Effector memory CD4-positive, alpha-beta T cell (primary cell): ENCODE results near the gene OR6X1.
"Not testable (repeated sequence)": the region's sequence is repeated elsewhere in the genome, so short reads cannot be mapped to it uniquely, and the experiment has no call there.

Experiments
- DNase-seq, 3 donors: peaks; one replicate each; pipeline ENCODE4 v3.0.0-alpha.2; 2020
- H3K27ac ChIP-seq: 2 replicates; pipeline ENCODE4 v1.7.0; 2013; ENCODE audit warnings: mild to moderate bottlenecking, low read length, moderate library complexity; ENCODE audit not compliant: insufficient read depth, poor library complexity, severe bottlenecking
- H3K27me3 ChIP-seq: replicated peaks from 2 replicates; pipeline ENCODE4 v1.7.0; 2013; ENCODE audit warnings: mild to moderate bottlenecking, low read length; ENCODE audit not compliant: insufficient read depth, control insufficient read depth, poor library complexity, severe bottlenecking
- H3K36me3 ChIP-seq: 2 replicates; pipeline ENCODE4 v1.7.0; 2013; ENCODE audit warnings: mild to moderate bottlenecking, low read length, moderate library complexity; ENCODE audit not compliant: control insufficient read depth, insufficient read depth
- H3K4me1 ChIP-seq: 2 replicates; pipeline ENCODE4 v1.7.0; 2013; ENCODE audit warnings: low read length, mild to moderate bottlenecking; ENCODE audit not compliant: control insufficient read depth, insufficient read depth, poor library complexity, severe bottlenecking
- H3K4me3 ChIP-seq: 2 replicates; pipeline ENCODE4 v1.7.0; 2013; ENCODE audit warnings: low read length, low read depth, mild to moderate bottlenecking; ENCODE audit not compliant: insufficient read depth, poor library complexity, severe bottlenecking
- H3K9me3 ChIP-seq: 2 replicates; pipeline ENCODE4 v1.7.0; 2013; ENCODE audit warnings: mild to moderate bottlenecking, low read length, moderate library complexity; ENCODE audit not compliant: control insufficient read depth

OR6X1 gene

GRCh38 chr11:123740787-123741158 lies 13.5 kb downstream of the OR6X1 start:
- H3K27me3 ChIP-seq: no peaks in the 10 kb centered on the region
- no peaks in the 10 kb centered on the region for H3K36me3 ChIP-seq
- peak overlapping the region; percentile 76 for H3K27ac ChIP-seq
- no peaks in the 10 kb centered on the region for H3K9me3 ChIP-seq
- peak overlapping the region; percentile 88 for H3K4me3 ChIP-seq
- peaks cover 9% of the 10 kb centered on the region for H3K4me1 ChIP-seq
- DNase-seq: no peak

GRCh38 chr11:123738374-123738773 lies 15.9 kb downstream of the OR6X1 start:
- H3K9me3 ChIP-seq: no peaks in the 10 kb centered on the region
- no peak overlapping the region for H3K27ac ChIP-seq
- H3K4me1 ChIP-seq: peaks cover 9% of the 10 kb centered on the region
- H3K36me3 ChIP-seq: no peaks in the 10 kb centered on the region
- H3K27me3 ChIP-seq: no peaks in the 10 kb centered on the region
- no peak for DNase-seq
- H3K4me3 ChIP-seq: no peak overlapping the region

- no peak overlapping the region for H3K27ac ChIP-seq
- H3K4me1 ChIP-seq: peaks cover 9% of the 10 kb centered on the region
- H3K27me3 ChIP-seq: no peaks in the 10 kb centered on the region
- H3K4me3 ChIP-seq: no peak overlapping the region
- DNase-seq: no peak
- no peaks in the 10 kb centered on the region for H3K36me3 ChIP-seq
- no peaks in the 10 kb centered on the region for H3K9me3 ChIP-seq
Observed at GRCh38 chr11:123736769-123737168, 17.5 kb downstream of the OR6X1 start.

GRCh38 chr11:123729602-123730001 lies 24.7 kb downstream of the OR6X1 start:
- Histone ChIP-seq H3K36me3 (peaks cover 61% of the 10 kb centered on the region), H3K4me3 (no peak overlapping the region), H3K27ac (no peak overlapping the region), H3K27me3 (no peaks in the 10 kb centered on the region), H3K9me3 (peaks cover 5% of the 10 kb centered on the region), H3K4me1 (no peaks in the 10 kb centered on the region)
- DNase-seq: no peak

- H3K9me3 ChIP-seq: peaks cover 5% of the 10 kb centered on the region
- H3K4me3 ChIP-seq: no peak overlapping the region
- H3K27ac ChIP-seq: no peak overlapping the region
- no peaks in the 10 kb centered on the region for H3K4me1 ChIP-seq
- no peak for DNase-seq
- peaks cover 61% of the 10 kb centered on the region for H3K36me3 ChIP-seq
- no peaks in the 10 kb centered on the region for H3K27me3 ChIP-seq
Observed at GRCh38 chr11:123725995-123726655, 28.2 kb downstream of the OR6X1 start.

GRCh38 chr11:123719452-123719851 lies 34.9 kb downstream of the OR6X1 start:
- DNase-seq: no peak
- Histone ChIP-seq H3K4me3 (no peak overlapping the region), H3K36me3 (no peaks in the 10 kb centered on the region), H3K9me3 (no peaks in the 10 kb centered on the region), H3K27ac (no peak overlapping the region), H3K4me1 (no peaks in the 10 kb centered on the region), H3K27me3 (no peaks in the 10 kb centered on the region)

- Histone ChIP-seq H3K27me3 (no peaks in the 10 kb centered on the region), H3K27ac (no peak overlapping the region), H3K4me3 (no peak overlapping the region), H3K4me1 (no peaks in the 10 kb centered on the region), H3K36me3 (no peaks in the 10 kb centered on the region), H3K9me3 (no peaks in the 10 kb centered on the region)
- no peak for DNase-seq
Observed at GRCh38 chr11:123718469-123718868, 35.8 kb downstream of the OR6X1 start.

- no peak overlapping the region for H3K27ac ChIP-seq
- DNase-seq: no peak
- no peaks in the 10 kb centered on the region for H3K27me3 ChIP-seq
- no peak overlapping the region for H3K4me3 ChIP-seq
- H3K9me3 ChIP-seq: no peaks in the 10 kb centered on the region
- H3K4me1 ChIP-seq: no peaks in the 10 kb centered on the region
- H3K36me3 ChIP-seq: no peaks in the 10 kb centered on the region
Observed at GRCh38 chr11:123718063-123718462, 36.3 kb downstream of the OR6X1 start.

- not testable (repeated sequence) for DNase-seq, H3K27me3 ChIP-seq, H3K36me3 ChIP-seq, H3K4me3 ChIP-seq, H3K9me3 ChIP-seq, H3K4me1 ChIP-seq, H3K27ac ChIP-seq
Observed at GRCh38 chr11:123712627-123713026, 41.7 kb downstream of the OR6X1 start.

- Histone ChIP-seq H3K36me3 (no peaks in the 10 kb centered on the region), H3K9me3 (no peaks in the 10 kb centered on the region), H3K4me1 (no peaks in the 10 kb centered on the region), H3K4me3 (no peak overlapping the region), H3K27ac (no peak overlapping the region), H3K27me3 (no peaks in the 10 kb centered on the region)
- peak in 1 of 3 donors; percentile 20 for DNase-seq
Observed at GRCh38 chr11:123707606-123708205, 46.6 kb downstream of the OR6X1 start.
